ENCODE measurements around the gene PIR.

DNA sequence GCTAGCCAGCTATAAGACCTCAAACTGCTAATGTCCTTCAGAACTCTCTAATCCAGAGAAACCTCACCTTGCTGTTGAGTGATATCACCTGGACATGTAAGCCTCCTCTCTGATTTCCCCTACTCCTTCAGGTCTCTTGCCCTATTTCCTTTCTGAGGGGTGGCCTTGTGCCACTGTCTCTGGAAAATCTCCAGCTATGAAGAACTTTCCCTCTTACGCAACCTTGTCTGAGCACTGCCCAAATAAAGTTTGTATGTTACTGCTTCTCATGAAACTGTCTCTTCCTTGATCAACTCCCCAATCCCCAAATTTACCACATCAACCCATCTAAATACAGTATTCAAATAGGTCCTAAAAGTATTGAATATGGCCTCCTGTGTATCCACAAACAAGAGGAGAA is 55.4 kb downstream of the PIR start:
- TF ChIP-seq RAD21 (IDR thresholded peaks at IDR 0.05; ENCODE audit: low read depth): no peak
- TF ChIP-seq JUND (IDR thresholded peaks at IDR 0.05): no peak
- TF ChIP-seq, protein P1, sequence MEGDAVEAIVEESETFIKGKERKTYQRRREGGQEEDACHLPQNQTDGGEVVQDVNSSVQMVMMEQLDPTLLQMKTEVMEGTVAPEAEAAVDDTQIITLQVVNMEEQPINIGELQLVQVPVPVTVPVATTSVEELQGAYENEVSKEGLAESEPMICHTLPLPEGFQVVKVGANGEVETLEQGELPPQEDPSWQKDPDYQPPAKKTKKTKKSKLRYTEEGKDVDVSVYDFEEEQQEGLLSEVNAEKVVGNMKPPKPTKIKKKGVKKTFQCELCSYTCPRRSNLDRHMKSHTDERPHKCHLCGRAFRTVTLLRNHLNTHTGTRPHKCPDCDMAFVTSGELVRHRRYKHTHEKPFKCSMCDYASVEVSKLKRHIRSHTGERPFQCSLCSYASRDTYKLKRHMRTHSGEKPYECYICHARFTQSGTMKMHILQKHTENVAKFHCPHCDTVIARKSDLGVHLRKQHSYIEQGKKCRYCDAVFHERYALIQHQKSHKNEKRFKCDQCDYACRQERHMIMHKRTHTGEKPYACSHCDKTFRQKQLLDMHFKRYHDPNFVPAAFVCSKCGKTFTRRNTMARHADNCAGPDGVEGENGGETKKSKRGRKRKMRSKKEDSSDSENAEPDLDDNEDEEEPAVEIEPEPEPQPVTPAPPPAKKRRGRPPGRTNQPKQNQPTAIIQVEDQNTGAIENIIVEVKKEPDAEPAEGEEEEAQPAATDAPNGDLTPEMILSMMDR (IDR thresholded peaks at IDR 0.05 in 2 of 3, conservative IDR thresholded peaks at IDR 0.05 in 1 of 3; ENCODE audit: borderline replicate concordance in 1 of 3, insufficient read depth in 1 of 3, low read depth in 2 of 3, low read length in 2 of 3): no peak
- TF ChIP-seq EGR1 (IDR thresholded peaks at IDR 0.05; ENCODE audit: low read depth): no peak
- TF ChIP-seq EZH2 (IDR thresholded peaks at IDR 0.05): no peak
- TF ChIP-seq POLR2AphosphoS5 (IDR thresholded peaks at IDR 0.05; ENCODE audit: low read depth, low read length): no peak
- TF ChIP-seq, protein P2, sequence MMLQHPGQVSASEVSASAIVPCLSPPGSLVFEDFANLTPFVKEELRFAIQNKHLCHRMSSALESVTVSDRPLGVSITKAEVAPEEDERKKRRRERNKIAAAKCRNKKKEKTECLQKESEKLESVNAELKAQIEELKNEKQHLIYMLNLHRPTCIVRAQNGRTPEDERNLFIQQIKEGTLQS (IDR thresholded peaks at IDR 0.05): no peak

Data from HCT116 (cell line).